GM12872 (cell line): Measurements from ENCODE around the gene THAP4.

ENCODE experiments used
- CTCF ChIP-seq: IDR thresholded peaks from 3 replicates; pipeline ENCODE4 v1.5.1; 2011; ENCODE audit warnings: low read depth, mild to moderate bottlenecking, low read length, moderate library complexity; ENCODE audit not compliant: insufficient read depth

Gene THAP4

DNA sequence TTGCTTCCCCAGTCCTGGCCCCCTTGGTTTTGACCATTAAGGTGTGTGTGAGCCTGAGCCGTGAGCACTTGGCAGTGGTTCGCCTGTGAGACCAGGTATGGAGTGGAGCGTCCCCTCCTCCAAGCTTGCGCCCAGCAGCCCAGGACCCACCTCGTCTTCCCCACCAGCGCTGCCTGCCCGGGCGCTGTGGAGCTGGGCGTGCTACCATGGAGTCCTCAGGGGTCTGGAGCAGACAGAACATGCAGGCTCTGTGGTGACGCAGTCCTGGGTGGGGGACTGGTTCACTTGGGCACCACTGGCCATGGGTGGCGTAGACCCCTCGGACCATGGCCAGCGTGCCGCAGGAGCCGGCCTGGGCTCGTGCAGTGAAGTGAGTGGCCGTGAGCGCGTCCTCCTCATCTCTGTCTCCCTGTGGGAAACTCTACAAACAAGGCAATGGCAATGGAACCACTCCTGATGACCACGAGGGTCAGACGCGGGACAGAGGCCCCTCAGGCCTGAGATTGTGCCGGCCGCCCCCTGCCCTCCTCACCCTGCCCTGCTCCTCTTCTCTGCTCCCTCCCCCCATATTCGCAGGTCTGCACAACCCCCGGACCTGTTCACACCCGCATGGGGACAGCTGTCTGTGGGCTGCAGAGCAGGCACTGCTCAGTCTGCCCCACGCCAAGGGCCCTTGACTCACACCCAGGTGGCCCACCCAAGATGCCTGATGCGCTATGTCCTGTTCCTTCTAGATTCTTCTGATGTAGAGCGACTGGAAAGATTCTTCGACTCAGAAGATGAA is 34.7 kb upstream of the THAP4 start:
- no peak for TF ChIP-seq CTCF

GRCh38 chr2:241670333-241671110 is 33.6 kb upstream of the THAP4 start:
- no peak for TF ChIP-seq CTCF

GRCh38 chr2:241668839-241669238 is 31.9 kb upstream of the THAP4 start:
- no peak for TF ChIP-seq CTCF

DNA sequence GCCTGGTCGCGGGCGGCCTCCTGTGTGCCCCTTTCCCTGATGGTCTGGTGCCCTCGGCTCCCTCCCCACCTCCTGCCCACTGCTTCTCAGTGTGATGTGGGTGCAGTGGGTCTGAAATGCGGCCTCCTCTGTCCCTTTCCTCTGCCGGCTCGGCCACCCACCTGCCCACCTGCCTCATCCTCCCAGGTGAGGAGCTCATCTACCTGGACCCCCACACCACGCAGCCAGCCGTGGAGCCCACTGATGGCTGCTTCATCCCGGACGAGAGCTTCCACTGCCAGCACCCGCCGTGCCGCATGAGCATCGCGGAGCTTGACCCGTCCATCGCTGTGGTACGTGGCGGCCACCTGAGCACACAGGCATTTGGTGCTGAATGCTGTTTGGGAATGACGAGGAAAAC is 31.4 kb upstream of the THAP4 start:
- TF ChIP-seq CTCF: no peak

GRCh38 chr2:241666627-241667400 is 29.9 kb upstream of the THAP4 start:
- TF ChIP-seq CTCF: no peak

DNA sequence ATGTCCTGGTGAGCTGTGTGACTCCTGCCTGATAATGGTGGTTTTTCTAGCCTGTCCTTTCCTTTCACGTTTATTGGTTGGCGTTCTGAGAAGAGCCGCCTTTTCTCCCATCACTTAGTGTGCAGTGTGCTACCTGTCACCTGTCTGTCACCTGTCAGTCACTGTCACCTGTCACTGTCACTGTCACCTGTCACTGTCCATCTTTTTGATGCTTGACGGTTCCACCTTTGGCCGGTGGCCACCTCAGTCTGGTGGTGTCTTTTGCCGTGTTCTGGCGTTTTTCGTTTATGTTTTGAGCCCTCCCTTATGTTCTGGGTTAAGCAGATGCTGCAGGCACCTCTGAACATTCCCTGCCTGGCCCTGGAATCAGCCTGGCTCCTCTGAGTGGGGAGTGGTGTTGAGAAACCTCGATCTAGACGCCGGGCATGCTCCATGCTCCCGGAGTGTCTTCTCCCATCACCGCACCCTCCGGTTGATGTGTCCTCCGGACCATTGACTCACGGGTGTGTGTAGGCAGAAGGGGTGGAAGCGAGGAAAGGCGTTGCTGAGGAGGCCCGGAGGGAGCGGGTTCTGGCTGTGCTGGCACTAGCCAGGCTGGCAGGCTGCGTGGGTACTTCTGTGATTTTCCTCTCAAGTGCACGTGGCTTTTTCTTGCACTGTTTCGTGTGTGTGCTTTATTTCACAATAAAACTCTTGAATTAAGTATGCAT is 28.9 kb upstream of the THAP4 start:
- no peak for TF ChIP-seq CTCF

- no peak for TF ChIP-seq CTCF
Measured at GRCh38 chr2:241660593-241661213, 23.7 kb upstream of the THAP4 start.
